Endothelial cell of umbilical vein (primary cell): ENCODE data around the gene NR2C2.

Source experiments
- EZH2 ChIP-seq: IDR thresholded peaks from 2 replicates; pipeline ENCODE4 v1.6.1; 2012; ENCODE audit warnings: borderline replicate concordance, low read depth, mild to moderate bottlenecking, moderate library complexity, low read length, inconsistent platforms; ENCODE audit not compliant: severe bottlenecking
- GATA2 ChIP-seq: IDR thresholded peaks from 2 replicates; pipeline ENCODE4 v1.7.0; 2011; ENCODE audit warnings: low read depth, mild to moderate bottlenecking, moderate library complexity, mixed read lengths, low read length; ENCODE audit not compliant: insufficient read length, insufficient read depth
- JUN ChIP-seq: IDR thresholded peaks from 2 replicates; pipeline ENCODE4 v1.6.1; 2011; ENCODE audit warnings: borderline replicate concordance, low read depth; ENCODE audit not compliant: insufficient read length, insufficient read depth
- MYC ChIP-seq: IDR thresholded peaks from one replicate; pipeline ENCODE4 v1.6.1; 2011; ENCODE audit warnings: mild to moderate bottlenecking, low read depth, low read length
- POLR2A ChIP-seq: IDR thresholded peaks from 2 replicates; pipeline ENCODE4 v1.6.1; 2012; ENCODE audit warnings: low read depth, mild to moderate bottlenecking, control low read depth, low read length
- TF ChIP-seq, protein P1 (sequence below), 2 donors: IDR thresholded peaks; 1 replicate in 1 of 2; 2 replicates in 1 of 2; pipeline ENCODE4 v1.5.1; 2011; ENCODE audit warnings: low read length in 2 of 2, mild to moderate bottlenecking in 2 of 2, moderate library complexity in 2 of 2, control low read depth in 1 of 2, inconsistent platforms in 1 of 2, low read depth in 1 of 2; ENCODE audit not compliant: insufficient read depth in 1 of 2; ENCODE audit errors: extremely low read depth in 1 of 2
- TF ChIP-seq, protein P2 (sequence below): IDR thresholded peaks from 2 replicates; pipeline ENCODE4 v1.6.1; 2011; ENCODE audit not compliant: insufficient read depth, insufficient read length

DNA sequence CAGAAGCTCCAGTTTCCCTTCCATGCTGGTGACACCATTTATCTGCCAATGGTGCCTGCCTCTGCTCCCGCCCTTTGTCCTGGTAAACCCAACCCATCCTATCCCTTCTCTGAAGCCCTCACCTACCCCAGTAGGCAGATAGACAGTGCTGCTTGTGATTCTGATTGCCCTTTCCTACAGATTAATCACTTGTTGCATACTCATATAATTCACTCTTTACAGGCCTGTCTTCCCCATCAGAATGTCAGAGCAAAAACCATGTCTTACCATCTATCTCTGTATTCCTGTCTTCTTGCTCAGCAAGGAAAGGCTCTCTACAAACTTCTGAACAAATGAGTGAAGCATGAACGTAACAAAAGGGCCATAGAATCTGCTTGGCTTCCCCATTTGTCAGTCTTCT, 69.8 kb downstream of the NR2C2 start:
- TF ChIP-seq, protein P1, sequence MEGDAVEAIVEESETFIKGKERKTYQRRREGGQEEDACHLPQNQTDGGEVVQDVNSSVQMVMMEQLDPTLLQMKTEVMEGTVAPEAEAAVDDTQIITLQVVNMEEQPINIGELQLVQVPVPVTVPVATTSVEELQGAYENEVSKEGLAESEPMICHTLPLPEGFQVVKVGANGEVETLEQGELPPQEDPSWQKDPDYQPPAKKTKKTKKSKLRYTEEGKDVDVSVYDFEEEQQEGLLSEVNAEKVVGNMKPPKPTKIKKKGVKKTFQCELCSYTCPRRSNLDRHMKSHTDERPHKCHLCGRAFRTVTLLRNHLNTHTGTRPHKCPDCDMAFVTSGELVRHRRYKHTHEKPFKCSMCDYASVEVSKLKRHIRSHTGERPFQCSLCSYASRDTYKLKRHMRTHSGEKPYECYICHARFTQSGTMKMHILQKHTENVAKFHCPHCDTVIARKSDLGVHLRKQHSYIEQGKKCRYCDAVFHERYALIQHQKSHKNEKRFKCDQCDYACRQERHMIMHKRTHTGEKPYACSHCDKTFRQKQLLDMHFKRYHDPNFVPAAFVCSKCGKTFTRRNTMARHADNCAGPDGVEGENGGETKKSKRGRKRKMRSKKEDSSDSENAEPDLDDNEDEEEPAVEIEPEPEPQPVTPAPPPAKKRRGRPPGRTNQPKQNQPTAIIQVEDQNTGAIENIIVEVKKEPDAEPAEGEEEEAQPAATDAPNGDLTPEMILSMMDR (IDR thresholded peaks at IDR 0.05; ENCODE audit: extremely low read depth in 1 of 2, insufficient read depth in 1 of 2, low read depth in 1 of 2, low read length in 2 of 2), result no peak
- TF ChIP-seq POLR2A, result no peak
- no peak for TF ChIP-seq MYC
- no peak for TF ChIP-seq EZH2
- TF ChIP-seq, protein P2, sequence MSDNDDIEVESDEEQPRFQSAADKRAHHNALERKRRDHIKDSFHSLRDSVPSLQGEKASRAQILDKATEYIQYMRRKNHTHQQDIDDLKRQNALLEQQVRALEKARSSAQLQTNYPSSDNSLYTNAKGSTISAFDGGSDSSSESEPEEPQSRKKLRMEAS, result no peak
- no peak for TF ChIP-seq JUN
- TF ChIP-seq GATA2, result no peak
